Ovary (tissue), 9 donors: ENCODE measurements around the gene GDF11. TPM values are rescaled to one million over a fixed set of nuclear protein-coding genes. Genes with fewer than 3 reads are reported as not detected.

Experiments
- DNase-seq, 5 donors: peaks; one replicate each; pipeline ENCODE4 v3.0.0-alpha.2; 2019 to 2020
- H3K27ac ChIP-seq, 2 donors: fragments of 200-600 bp; one replicate each; pipeline versions ENCODE4 v1.5.1 to v1.8.0; 2019 to 2022
- H3K27me3 ChIP-seq: fragments of 200-600 bp; one replicate; pipeline ENCODE4 v1.8.0; 2022
- H3K36me3 ChIP-seq: fragments of 200-600 bp; sonication (generic); one replicate; pipeline ENCODE4 v1.5.1; 2019
- H3K4me1 ChIP-seq: one replicate; pipeline ENCODE4 v1.8.1; 2013; ENCODE audit warnings: mild to moderate bottlenecking, moderate library complexity; ENCODE audit not compliant: insufficient read depth
- H3K4me3 ChIP-seq: fragments of 200-600 bp; sonication (generic); one replicate; pipeline ENCODE4 v1.5.1; 2017
- H3K9me3 ChIP-seq, 2 donors: fragments of 200-600 bp in 1 of 2; sonication (generic) in 1 of 2; one replicate each; pipeline versions ENCODE4 v1.5.1 to v1.8.1; 2013 to 2019; ENCODE audit warnings: mild to moderate bottlenecking in 1 of 2, moderate library complexity in 1 of 2
- CTCF ChIP-seq, 3 donors: fragments of 450-650 bp in 2 of 3; fragments of 200-600 bp in 1 of 3; IDR thresholded peaks; one replicate each; pipeline versions ENCODE4 v1.5.1 to v1.8.0; 2016 to 2022; ENCODE audit warnings: antibody characterized with exemption in 3 of 3, mild to moderate bottlenecking in 1 of 3
- EP300 ChIP-seq: sonication (generic); formaldehyde crosslinking; IDR thresholded peaks from one replicate; pipeline ENCODE4 v1.6.1; 2017; ENCODE audit warnings: antibody characterized with exemption
- POLR2A ChIP-seq: fragments of 450-650 bp; IDR thresholded peaks from one replicate; pipeline ENCODE4 v1.6.1; 2017; ENCODE audit warnings: antibody characterized with exemption, mild to moderate bottlenecking, moderate library complexity
- WGBS, 3 donors: extraction: QIAGEN DNeasy Blood & Tissue Kit in 1 of 3; methylation state at CpG; one replicate each; pipeline versions ENCODE4 v1.1.5 to v1.1.7; 2013 to 2017; 5-methylcytosine and 5-hydroxymethylcytosine counted together
- intact Hi-C, 4 donors: fragments of 100-400 bp; cut with DNase I; formaldehyde crosslinking; loops; one replicate each; pipeline versions ENCODE4 v1.11.0 to v1.15.1; 2022 to 2023
- polyA plus RNA-seq, 2 donors: library from polyadenylated mRNA; stranded (reverse); fragments of 200-250 nt in 1 of 2; fragments of 350-450 nt in 1 of 2; fragmentation: Illumina TruSeq in 1 of 2; extraction: RNeasy Lipid Tissue Mini Kit (QIAGEN cat#74804) in 1 of 2; gene quantifications; one replicate each; pipeline ENCODE4 v1.2.3, GENCODE V29; 2013 to 2014
- total RNA-seq, 7 donors: library from RNA; depleted of rRNA in 2 of 7; stranded (reverse); fragments of >200 nt in 2 of 7; fragmentation: NEBNext Ultra II Directional in 3 of 7; extraction: Animal tissue kit (Norgen Biotek cat#: 25700) in 3 of 7; gene quantifications; one replicate each; pipeline versions ENCODE4 v1.1.0 to v1.2.4, GENCODE V29; 2016 to 2023
- donor health status: DM: no; HTN: no; CAD: no; lungs with moderate emphysema.
- donor health status: DM: no; HTN: no; CAD: no.
- donor health status: Bipolar disorder and iron deficiency.
- donor health status: DM: yes; HTN: yes; CAD: no.
- donor health status: DM: no; HTN: no; CAD: no.
- donor health status: DM: yes; HTN: yes; CAD: no.

Gene GDF11
- total and polyA plus RNA-seq, 9 donors, result 2.2 to 27.7 (median 9.8) TPM

GRCh38 chr12:55738123-55739024 is 4.5 kb upstream of the GDF11 start:
- Histone ChIP-seq H3K27ac (peak overlapping the region in 1 of 2 donors; percentile 75), H3K9me3 (no peaks in the 10 kb centered on the region), H3K27me3 (no peaks in the 10 kb centered on the region), H3K4me3 (peak overlapping the region; percentile 51), H3K36me3 (no peaks in the 10 kb centered on the region), H3K4me1 (no peaks in the 10 kb centered on the region)
- TF ChIP-seq POLR2A (peak; percentile 12), CTCF (IDR thresholded peaks at IDR 0.05) (peak; percentile 75 to 94 (median 93)), EP300 (no peak)
- 0 to 1% (median 1%) methylated on average over 14 of the region's 14 CpGs for WGBS, 3 donors
- DNase-seq, result peak; percentile 87 to 91 (median 87)
- intact Hi-C loops, result loop anchor here in 3 of 4 donors (2.0 to 10.0 kb wide), 4 partner anchors 194 to 896 kb away; partner anchors contain the start of genes BAZ2A (in 1 of the 3) and DGKA (in 1 of the 3)

GRCh38 chr12:55739025-55739378 is 3.9 kb upstream of the GDF11 start:
- H3K4me3 ChIP-seq, result no peak overlapping the region
- TF ChIP-seq EP300 (no peak), POLR2A (no peak), CTCF (IDR thresholded peaks at IDR 0.05) (no peak)
- 51 to 69% (median 63%) methylated on average over 2 of the region's 2 CpGs for WGBS, 3 donors

GRCh38 chr12:55741931-55742680 is 816 bp upstream of the GDF11 start:
- H3K27me3 ChIP-seq, result no peaks in the 10 kb centered on the region
- intact Hi-C loops, result loop anchor here (5.0 to 10.0 kb wide), 5 partner anchors 53 to 303 kb away; partner anchors contain the start of genes DGKA (in 1 of the 4) and RPS26 (in 1 of the 4)
- peak overlapping the region; percentile 75 for H3K4me3 ChIP-seq
- peaks cover 12% of the 10 kb centered on the region for H3K4me1 ChIP-seq
- no peak for DNase-seq
- no peak for TF ChIP-seq CTCF (IDR thresholded peaks at IDR 0.05)
- no peak for TF ChIP-seq EP300
- no peak for TF ChIP-seq POLR2A
- 4 to 18% (median 6%) methylated on average over 3 of the region's 3 CpGs for WGBS, 3 donors
- H3K36me3 ChIP-seq, result no peaks in the 10 kb centered on the region
- peak overlapping the region; percentile 49 to 69 for H3K27ac ChIP-seq
- no peaks in the 10 kb centered on the region for H3K9me3 ChIP-seq

More at GRCh38 chr12:55739025-55739378, 3.9 kb upstream of the GDF11 start:
- intact Hi-C loops, result loop anchor here in 3 of 4 donors (2.0 to 10.0 kb wide), 4 partner anchors 193 to 896 kb away; partner anchors contain the start of genes BAZ2A (in 1 of the 3) and DGKA (in 1 of the 3)
- H3K27me3 ChIP-seq, result no peaks in the 10 kb centered on the region
- no peak overlapping the region for H3K27ac ChIP-seq
- DNase-seq, result no peak
- H3K9me3 ChIP-seq, result no peaks in the 10 kb centered on the region
- no peaks in the 10 kb centered on the region for H3K36me3 ChIP-seq
- peaks cover 2% of the 10 kb centered on the region for H3K4me1 ChIP-seq
